ELR (cell line): ENCODE results near the gene POTEG.
"Not testable (repeated sequence)": the region's sequence is repeated elsewhere in the genome, so short reads cannot be mapped to it uniquely, and the experiment has no call there.

ENCODE experiments used
- DNase-seq: peaks from one replicate; pipeline ENCODE4 v3.0.0-alpha.2; 2015; ENCODE audit warnings: low read depth

The POTEG gene

DNA sequence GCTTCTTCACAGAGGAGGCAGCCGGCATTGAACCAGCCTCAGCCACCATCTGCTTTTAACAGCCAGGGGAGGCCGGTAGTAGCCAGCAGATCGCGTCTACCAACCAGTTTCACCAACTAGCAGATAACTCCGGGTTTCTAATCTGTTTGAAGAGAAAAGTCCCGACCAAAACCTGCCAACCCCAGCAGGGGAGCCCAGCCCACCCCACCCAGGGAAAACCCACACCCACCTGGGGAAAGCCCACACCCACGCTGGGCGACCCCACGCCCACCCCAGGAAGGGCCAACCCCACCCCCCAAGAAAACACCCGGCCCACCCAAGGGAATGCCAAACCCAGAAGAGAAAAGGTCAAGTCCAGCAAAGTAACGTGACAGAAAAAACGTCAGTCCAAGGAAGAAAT lies at the start of gene POTEG:
POTEG (minus strand) TSS at position 101 of the 400 bp plus-strand sequence; CDS start at position 49, 52 bp downstream.
- DNase-seq = not testable (repeated sequence)

GRCh38 chr14:19482093-19482492 lies 48.0 kb upstream of the POTEG start:
- DNase-seq = not testable (repeated sequence)

GRCh38 chr14:19481421-19481820 lies 47.3 kb upstream of the POTEG start:
- not testable (repeated sequence) for DNase-seq

DNA sequence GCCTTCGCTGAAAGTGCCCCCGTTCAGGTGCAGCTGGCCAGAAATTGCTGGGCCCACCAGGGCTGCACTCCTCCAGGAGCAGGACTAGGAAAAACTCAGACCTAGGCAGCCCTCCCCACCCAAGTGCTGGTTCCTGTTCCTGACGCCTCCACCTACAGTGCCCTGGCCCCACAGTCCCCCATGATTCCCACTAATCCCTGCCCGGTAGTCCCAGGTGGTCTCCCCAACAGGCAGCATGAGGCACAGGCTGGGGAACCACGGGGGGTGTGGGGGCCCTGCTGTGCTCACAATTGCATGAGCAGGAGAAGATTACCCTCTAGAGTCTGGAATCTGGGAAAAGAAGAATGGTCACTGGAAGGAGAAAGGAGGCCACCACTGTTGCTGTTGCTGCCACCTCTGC lies 46.4 kb upstream of the POTEG start:
- not testable (repeated sequence) for DNase-seq

GRCh38 chr14:19445761-19446160 lies 11.6 kb upstream of the POTEG start:
- DNase-seq = not testable (repeated sequence)

DNA sequence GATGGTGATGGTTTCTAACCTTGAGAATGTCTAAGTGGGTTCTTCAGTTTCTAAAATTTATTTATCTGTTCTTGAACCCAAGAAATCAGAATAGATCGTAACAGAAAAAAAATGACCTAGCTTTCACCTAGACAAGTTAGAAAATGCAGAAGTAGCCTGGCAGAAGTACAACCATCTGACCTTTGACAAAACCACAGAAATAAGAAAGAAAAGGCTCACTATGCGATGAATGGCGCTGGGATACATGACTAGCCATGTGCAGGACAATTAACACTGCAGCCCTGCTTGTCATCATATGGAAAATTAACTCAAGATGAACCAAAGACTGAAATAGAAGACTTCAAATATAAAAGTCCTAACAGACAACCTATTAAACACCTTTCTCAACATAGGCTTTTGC lies 5.7 kb upstream of the POTEG start:
- DNase-seq = not testable (repeated sequence)

DNA sequence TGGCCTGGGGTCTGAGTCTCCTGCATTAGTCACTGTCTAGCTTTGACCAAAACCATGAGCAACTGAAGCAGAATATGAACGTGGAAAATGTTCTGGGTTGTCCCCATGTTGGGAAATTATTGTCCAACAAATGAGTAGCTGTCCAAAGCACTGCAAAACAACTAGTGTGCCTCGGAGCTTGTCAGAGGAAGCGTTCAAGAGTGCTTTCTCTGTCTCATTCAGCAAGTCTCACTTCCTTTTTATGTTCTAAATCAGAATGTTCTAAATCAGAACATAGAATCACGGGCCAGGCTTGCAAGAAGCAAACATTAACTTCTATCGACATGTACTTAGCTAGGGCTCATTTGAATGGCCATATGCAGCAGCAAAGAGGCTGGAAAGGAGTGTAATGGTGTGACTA lies 5.1 kb upstream of the POTEG start:
- not testable (repeated sequence) for DNase-seq

DNA sequence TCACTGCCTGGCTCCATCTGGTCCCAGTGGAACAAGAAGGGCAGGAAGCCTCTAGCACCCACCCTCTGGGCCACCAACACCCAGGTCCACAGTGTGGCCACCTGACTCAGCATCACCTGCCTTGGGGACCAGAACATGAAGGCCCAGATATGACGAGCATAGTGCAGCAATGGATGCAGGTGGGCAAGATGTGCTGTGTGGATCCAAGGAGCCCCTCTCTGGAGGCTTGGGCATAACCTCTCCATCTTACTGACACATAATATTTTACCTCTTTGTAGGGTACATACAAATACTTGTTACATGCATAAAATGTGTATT lies 2.9 kb upstream of the POTEG start:
- DNase-seq = not testable (repeated sequence)

DNA sequence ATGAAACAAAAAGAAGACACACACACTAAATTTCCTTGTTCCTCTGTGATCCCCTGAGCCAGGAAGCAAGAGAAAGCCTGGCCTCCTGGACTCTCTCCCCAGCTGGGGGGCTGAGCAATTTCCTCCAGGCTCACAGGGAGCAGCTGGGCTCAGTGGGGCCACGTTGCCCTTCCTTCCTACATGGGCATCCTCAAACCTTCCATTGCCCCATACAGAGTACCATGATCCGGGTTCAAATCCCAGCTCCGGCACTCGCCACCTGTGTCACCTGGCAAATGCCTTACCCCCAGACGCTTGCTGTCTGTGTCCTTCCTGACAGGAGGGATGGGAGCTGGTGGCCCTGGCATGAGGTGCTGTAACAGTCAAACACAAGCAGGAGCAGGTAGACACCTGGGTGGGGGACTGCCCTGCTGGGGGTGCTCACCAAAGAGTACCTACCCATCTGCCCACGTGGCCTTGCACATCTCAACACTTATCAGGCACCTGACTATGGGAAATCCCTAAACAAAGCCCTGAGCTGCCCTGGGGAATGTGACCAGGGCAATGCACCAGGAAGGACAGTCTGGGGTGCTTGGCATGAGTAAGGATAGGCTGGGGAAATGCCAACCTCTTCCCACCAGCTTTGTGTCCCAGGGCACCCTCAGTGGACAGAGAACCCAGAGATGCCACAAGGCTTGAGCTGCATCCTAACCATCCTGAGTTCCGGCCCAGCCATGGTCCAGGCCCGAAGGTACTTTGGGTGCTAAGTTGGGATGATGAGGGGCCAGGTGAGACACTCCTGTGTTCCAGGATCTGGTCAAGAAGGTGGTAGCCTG lies 2.4 kb upstream of the POTEG start:
- DNase-seq = not testable (repeated sequence)

DNA sequence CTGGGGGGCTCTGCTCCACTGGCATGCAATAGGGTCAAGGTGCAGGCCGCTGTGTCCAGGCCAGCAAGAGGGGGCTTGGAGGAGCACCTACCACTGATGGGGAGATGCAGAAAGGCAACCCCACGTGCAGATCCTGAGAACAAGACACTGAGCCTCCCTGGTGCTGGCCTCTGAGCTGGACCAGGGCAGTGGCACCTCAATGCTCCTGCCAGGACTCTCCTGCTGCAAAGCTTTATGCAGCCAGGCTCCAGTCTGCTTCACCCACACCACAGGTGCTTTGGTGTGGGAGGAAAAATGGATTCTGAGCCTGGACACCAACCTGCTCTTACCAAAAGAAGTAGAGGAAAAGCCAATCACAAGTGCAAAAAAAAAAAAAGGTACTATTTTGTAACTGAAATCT lies 1.7 kb upstream of the POTEG start:
- DNase-seq = not testable (repeated sequence)

GRCh38 chr14:19434891-19435290 lies 750 bp upstream of the POTEG start:
- not testable (repeated sequence) for DNase-seq

DNA sequence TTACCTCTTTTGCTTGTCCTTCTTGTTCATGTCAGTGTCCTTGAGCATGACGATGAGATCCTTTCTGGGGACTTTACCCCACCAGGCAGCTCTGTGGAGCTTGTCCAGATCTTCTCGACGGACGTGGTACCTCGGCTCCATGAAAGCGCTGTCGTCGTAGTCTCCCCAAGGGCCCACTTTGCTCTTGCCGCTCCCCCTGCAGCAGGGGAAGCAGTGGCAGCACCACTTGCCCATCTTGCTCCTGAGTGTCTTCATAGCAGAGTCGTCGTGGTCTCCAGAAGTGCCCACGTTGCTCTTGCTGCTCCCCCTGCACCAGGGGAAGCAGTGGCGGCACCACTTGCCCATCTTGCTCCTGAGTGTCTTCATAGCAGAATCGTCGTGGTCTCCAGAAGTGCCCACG lies 376 bp downstream of the POTEG start:
- not testable (repeated sequence) for DNase-seq

DNA sequence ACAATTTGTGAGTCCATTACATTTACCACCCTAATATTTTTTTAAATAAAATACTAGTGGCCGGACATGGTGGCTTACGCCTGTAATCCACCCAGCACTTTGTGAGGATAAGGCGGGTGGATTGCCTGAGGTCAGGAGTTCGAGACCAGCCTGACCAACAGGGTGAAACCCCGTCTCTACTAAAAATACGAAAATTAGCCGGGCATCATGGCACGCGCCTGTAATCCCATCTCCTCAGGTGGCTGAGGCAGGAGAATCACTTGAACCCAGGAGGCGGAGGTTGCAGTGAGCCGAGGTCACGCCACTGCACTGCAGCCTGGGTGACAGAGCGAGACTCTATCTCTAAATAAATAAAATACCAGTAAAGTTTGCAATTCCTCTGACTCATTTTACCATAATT lies 25.6 kb downstream of the POTEG start:
- not testable (repeated sequence) for DNase-seq

DNA sequence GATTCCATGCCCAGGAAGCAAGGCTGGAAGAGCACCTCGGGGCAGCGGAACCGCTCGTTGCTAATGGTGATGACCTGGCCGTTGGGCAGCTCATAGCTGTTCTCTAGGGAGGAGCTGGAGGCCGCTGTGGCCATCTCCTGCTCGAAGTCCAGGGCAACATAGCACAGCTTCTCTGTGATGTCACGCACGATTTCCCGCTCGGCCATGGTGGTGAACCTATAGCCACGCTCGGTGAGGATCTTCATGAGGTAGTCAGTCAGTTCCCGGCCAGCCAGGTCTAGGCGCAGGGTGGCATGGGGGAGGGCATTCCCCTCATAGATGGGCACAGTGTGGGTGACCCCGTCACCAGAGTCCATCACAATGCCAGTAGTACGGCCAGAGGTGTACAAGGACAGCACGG lies 32.0 kb downstream of the POTEG start:
- DNase-seq = not testable (repeated sequence)

- not testable (repeated sequence) for DNase-seq
These were observed 39.4 kb downstream of the POTEG start for GRCh38 chr14:19394727-19395126.

- not testable (repeated sequence) for DNase-seq
These were observed 43.9 kb downstream of the POTEG start for GRCh38 chr14:19390230-19390629.

GRCh38 chr14:19388741-19389140 lies 45.4 kb downstream of the POTEG start:
- DNase-seq = not testable (repeated sequence)

DNA sequence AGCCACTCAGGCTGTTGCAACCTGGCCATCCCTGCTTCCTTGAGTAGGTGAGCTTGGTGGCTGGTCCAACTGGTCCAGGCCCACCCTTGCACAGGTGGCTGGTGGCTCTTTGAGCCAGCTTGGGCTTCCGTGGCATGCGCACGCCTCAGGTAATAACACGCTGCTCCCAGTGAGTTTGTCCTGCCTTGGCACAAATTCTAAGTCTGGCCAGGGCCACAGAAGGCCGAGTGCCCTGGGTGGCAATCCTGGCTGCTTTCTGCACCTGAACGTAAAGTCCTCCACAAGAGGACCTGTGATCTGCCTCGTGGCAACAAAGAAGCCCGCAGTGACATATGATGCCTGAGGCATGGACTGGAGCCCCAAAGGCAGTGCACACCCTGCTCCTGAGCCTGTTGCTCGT lies 47.1 kb downstream of the POTEG start:
- DNase-seq = not testable (repeated sequence)

- DNase-seq = not testable (repeated sequence)
These were observed 47.8 kb downstream of the POTEG start for GRCh38 chr14:19386309-19386708.

GRCh38 chr14:19384088-19384781 lies 49.9 kb downstream of the POTEG start:
- not testable (repeated sequence) for DNase-seq

DNA sequence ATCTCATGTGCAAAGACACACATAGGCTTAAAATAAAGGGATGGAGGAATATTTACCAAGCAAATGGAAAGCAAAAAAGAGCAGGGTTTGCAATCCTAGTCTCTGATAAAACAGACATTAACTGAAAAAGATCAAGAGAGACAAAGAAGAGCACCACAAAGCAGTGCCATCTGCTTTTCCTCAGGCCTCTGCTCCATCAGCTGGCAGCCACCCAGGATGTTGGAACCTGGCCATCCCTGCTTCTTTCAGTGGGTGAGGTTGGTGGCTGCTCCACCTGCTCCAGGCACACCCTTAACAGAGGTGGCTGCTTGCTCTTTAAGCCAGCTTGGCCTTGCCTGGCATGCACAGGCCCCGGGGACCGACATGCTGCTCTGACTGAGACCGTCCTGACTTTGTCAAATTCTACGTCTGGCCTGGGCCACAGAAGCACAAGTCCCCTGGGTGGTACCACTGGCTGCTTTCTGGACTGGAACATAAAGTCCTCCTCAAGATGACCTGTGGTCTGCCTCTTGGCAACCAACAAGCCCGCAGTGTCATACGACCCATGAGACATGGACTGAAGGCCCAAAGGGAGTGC lies 51.0 kb downstream of the POTEG start:
- not testable (repeated sequence) for DNase-seq

- not testable (repeated sequence) for DNase-seq
These were observed 54.0 kb downstream of the POTEG start for GRCh38 chr14:19380137-19380536.

DNA sequence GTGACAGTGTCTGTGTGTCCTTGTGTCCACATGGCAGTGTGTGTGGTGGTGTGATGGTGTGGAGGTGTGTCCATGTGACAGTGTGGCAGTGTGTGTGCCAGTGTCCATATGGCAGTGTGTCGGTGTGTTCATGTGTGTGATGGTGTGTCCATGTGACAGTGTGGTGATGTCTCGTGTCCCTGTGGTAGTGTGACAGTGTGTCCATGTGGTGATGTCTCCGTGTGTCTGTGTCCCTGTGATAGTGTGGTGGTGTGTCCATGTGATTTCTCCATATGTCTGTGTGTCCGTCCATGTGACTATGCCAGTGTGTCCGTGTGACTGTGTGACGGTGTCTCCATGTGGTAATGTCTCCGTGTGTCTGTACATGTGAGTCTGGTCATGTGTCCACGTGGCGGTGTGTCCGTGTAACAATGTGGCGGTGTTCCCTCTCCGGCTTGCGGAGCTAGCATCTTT lies 59.7 kb downstream of the POTEG start:
- DNase-seq = not testable (repeated sequence)
